GM23338 (cell line): ENCODE results near the gene PTPN6. TPM values are rescaled to one million over a fixed set of nuclear protein-coding genes. Genes with fewer than 3 reads are reported as not detected.

ENCODE experiments used
- ATAC-seq: fragments of 200-7000 bp; cut with Tn5 transposase; 3 replicates; pipeline ENCODE4 v1.9.1; 2020
- DNase-seq: peaks from one replicate; pipeline ENCODE4 v3.0.0-alpha.2; 2015; ENCODE audit warnings: low spot score
- H2AFZ ChIP-seq: fragments of 200-600 bp; sonication (generic); 2 replicates; pipeline ENCODE4 v1.8.0; 2016; ENCODE audit warnings: antibody characterized with exemption, mild to moderate bottlenecking, moderate library complexity
- H3F3A ChIP-seq: fragments of 200-600 bp; sonication (generic); replicated peaks from 2 replicates; pipeline ENCODE4 v1.8.0; 2017; ENCODE audit warnings: antibody characterized with exemption, mixed run types, low read depth
- H3K27ac ChIP-seq: fragments of 200-600 bp; sonication (generic); 2 replicates; pipeline ENCODE4 v1.6.1; 2016; ENCODE audit warnings: low read depth
- H3K27me3 ChIP-seq: fragments of 200-600 bp; sonication (generic); 2 replicates; pipeline ENCODE4 v1.8.0; 2016; ENCODE audit warnings: mild to moderate bottlenecking, mixed run types, moderate library complexity; ENCODE audit not compliant: insufficient read depth
- H3K36me3 ChIP-seq: fragments of 200-600 bp; sonication (generic); 2 replicates; pipeline ENCODE4 v1.8.0; 2016; ENCODE audit warnings: mild to moderate bottlenecking; ENCODE audit not compliant: insufficient read depth
- H3K4me1 ChIP-seq: fragments of 200-600 bp; sonication (generic); 2 replicates; pipeline ENCODE4 v1.8.0; 2016; ENCODE audit warnings: mild to moderate bottlenecking, moderate library complexity; ENCODE audit not compliant: insufficient read depth
- H3K4me2 ChIP-seq: fragments of 200-600 bp; sonication (generic); 2 replicates; pipeline ENCODE4 v1.7.1; 2017; ENCODE audit warnings: mixed run types
- H3K4me3 ChIP-seq: fragments of 200-600 bp; sonication (generic); 2 replicates; pipeline ENCODE4 v1.6.1; 2016; ENCODE audit warnings: mixed run types
- H3K79me2 ChIP-seq: fragments of 200-600 bp; sonication (generic); replicated peaks from 2 replicates; pipeline ENCODE4 v1.8.0; 2017; ENCODE audit warnings: mild to moderate bottlenecking; ENCODE audit not compliant: insufficient read depth
- H3K9me2 ChIP-seq: fragments of 200-600 bp; sonication (generic); 2 replicates; pipeline ENCODE4 v1.8.0; 2017; ENCODE audit not compliant: insufficient read depth
- H4K20me1 ChIP-seq: fragments of 200-600 bp; sonication (generic); replicated peaks from 2 replicates; pipeline ENCODE4 v1.8.0; 2017; ENCODE audit warnings: mild to moderate bottlenecking; ENCODE audit not compliant: insufficient read depth
- H3K27ac Mint-ChIP-seq: 2 replicates; pipeline ENCODE4 v1.8.0; 2020; ENCODE audit warnings: inconsistent platforms, mild to moderate bottlenecking, moderate library complexity, mixed read lengths
- H3K27me3 Mint-ChIP-seq: 3 replicates; pipeline ENCODE4 v1.8.0; 2022; ENCODE audit warnings: low read depth, mild to moderate bottlenecking, moderate library complexity, mixed read lengths, inconsistent platforms; ENCODE audit not compliant: insufficient read depth, poor library complexity
- H3K36me3 Mint-ChIP-seq: 3 replicates; pipeline ENCODE4 v1.8.0; 2021; ENCODE audit warnings: low read depth, mild to moderate bottlenecking, inconsistent platforms, moderate library complexity, mixed read lengths
- H3K4me1 Mint-ChIP-seq: 3 replicates; pipeline ENCODE4 v1.8.0; 2020; ENCODE audit warnings: mild to moderate bottlenecking, inconsistent platforms, mixed read lengths
- H3K4me3 Mint-ChIP-seq: 3 replicates; pipeline ENCODE4 v1.8.0; 2021; ENCODE audit warnings: moderate library complexity, mild to moderate bottlenecking, inconsistent platforms, mixed read lengths
- H3K9me3 Mint-ChIP-seq: 3 replicates; pipeline ENCODE4 v1.8.0; 2020; ENCODE audit warnings: moderate library complexity, mild to moderate bottlenecking, inconsistent platforms, mixed read lengths
- CREB1 ChIP-seq: fragments of 250-450 bp; sonication (Bioruptor Pico); IDR thresholded peaks from 2 replicates; pipeline ENCODE4 v1.5.0; 2020; ENCODE audit warnings: low read depth, mild to moderate bottlenecking, moderate library complexity
- JUNB ChIP-seq: IDR thresholded peaks from one replicate; pipeline ENCODE4 v1.6.1; 2016; ENCODE audit warnings: antibody characterized with exemption; ENCODE audit not compliant: unreplicated experiment
- STAT1 ChIP-seq: IDR thresholded peaks from one replicate; pipeline ENCODE4 v1.6.1; 2016; ENCODE audit warnings: antibody characterized with exemption; ENCODE audit not compliant: unreplicated experiment
- ZNF114 ChIP-seq: fragments of 250-450 bp; sonication (Bioruptor Pico); IDR thresholded peaks from 2 replicates; pipeline ENCODE4 v1.5.0; 2020; ENCODE audit warnings: mild to moderate bottlenecking, moderate library complexity
- polyA plus RNA-seq: library from polyadenylated mRNA; unstranded; fragments of >200 nt; fragmentation: Nextera tagmentation; extraction: Ambion mirVana; gene quantifications from 2 replicates; pipeline ENCODE4 v1.2.1, GENCODE V29; 2016
- total RNA-seq: library from RNA; depleted of rRNA; stranded (reverse); fragments of >200 nt; shearing (Covaris generic); gene quantifications from 2 replicates; pipeline ENCODE4 v1.2.3, GENCODE V29; 2014
- TF ChIP-seq, protein P1 (sequence below): fragments of 250-450 bp; sonication (Bioruptor Pico); IDR thresholded peaks from 2 replicates; pipeline ENCODE4 v1.5.0; 2020; ENCODE audit warnings: mild to moderate bottlenecking, moderate library complexity
- TF ChIP-seq, protein P2 (sequence below): IDR thresholded peaks from one replicate; pipeline ENCODE4 v1.6.1; 2018; ENCODE audit warnings: antibody characterized with exemption; ENCODE audit not compliant: unreplicated experiment

PTPN6 gene
- total and polyA plus RNA-seq, 2 experiments from 2014 or later = 25.3 to 35.4 TPM

DNA sequence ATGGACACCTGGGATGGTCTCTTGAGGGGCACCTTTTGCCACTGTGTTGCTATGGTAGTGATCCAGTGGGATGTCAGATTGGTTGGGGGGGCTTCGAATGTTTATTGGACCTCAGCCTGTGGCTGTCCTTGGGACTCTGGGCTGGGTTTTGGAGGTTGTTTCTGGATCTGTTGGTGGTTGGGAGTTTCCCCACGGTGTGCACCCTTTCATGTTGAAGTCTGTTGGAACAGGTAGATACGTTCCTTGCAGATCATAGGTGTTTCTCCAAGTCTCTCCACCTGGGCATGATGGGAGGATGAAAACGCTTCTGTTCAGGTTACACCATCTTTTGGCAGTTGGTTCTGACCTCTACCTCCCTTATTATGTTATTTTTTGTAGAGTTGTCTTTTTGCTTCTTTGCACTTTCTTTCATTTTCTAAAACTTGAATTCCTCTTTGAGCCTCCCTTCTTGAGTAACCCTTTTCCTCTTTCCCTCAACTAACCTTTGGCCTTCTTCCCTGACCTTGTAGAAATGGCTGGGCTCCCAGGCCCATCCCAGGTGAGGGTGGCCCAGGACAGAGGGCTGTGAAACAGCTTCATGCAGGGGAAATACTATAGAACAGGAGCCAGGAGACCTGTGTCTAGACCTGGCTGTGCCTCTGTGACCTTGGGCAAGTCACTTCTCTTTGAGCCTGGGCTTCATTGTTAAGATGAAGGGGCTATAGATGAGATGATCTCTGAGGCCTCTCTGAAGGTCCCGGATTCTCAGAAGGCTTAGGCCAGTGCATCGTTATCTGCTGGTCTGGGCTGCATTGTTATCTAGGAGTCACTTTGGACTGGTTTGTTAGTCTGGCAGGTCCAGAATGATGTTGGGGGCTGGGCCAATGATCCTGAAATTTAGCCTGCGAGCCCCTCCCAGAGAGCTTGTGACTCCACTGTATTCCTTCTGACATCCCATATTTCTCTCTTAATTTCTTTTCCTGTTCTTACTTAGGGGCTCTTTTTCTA, 21.4 kb upstream of the PTPN6 start (continued):
- TF ChIP-seq, protein P1, sequence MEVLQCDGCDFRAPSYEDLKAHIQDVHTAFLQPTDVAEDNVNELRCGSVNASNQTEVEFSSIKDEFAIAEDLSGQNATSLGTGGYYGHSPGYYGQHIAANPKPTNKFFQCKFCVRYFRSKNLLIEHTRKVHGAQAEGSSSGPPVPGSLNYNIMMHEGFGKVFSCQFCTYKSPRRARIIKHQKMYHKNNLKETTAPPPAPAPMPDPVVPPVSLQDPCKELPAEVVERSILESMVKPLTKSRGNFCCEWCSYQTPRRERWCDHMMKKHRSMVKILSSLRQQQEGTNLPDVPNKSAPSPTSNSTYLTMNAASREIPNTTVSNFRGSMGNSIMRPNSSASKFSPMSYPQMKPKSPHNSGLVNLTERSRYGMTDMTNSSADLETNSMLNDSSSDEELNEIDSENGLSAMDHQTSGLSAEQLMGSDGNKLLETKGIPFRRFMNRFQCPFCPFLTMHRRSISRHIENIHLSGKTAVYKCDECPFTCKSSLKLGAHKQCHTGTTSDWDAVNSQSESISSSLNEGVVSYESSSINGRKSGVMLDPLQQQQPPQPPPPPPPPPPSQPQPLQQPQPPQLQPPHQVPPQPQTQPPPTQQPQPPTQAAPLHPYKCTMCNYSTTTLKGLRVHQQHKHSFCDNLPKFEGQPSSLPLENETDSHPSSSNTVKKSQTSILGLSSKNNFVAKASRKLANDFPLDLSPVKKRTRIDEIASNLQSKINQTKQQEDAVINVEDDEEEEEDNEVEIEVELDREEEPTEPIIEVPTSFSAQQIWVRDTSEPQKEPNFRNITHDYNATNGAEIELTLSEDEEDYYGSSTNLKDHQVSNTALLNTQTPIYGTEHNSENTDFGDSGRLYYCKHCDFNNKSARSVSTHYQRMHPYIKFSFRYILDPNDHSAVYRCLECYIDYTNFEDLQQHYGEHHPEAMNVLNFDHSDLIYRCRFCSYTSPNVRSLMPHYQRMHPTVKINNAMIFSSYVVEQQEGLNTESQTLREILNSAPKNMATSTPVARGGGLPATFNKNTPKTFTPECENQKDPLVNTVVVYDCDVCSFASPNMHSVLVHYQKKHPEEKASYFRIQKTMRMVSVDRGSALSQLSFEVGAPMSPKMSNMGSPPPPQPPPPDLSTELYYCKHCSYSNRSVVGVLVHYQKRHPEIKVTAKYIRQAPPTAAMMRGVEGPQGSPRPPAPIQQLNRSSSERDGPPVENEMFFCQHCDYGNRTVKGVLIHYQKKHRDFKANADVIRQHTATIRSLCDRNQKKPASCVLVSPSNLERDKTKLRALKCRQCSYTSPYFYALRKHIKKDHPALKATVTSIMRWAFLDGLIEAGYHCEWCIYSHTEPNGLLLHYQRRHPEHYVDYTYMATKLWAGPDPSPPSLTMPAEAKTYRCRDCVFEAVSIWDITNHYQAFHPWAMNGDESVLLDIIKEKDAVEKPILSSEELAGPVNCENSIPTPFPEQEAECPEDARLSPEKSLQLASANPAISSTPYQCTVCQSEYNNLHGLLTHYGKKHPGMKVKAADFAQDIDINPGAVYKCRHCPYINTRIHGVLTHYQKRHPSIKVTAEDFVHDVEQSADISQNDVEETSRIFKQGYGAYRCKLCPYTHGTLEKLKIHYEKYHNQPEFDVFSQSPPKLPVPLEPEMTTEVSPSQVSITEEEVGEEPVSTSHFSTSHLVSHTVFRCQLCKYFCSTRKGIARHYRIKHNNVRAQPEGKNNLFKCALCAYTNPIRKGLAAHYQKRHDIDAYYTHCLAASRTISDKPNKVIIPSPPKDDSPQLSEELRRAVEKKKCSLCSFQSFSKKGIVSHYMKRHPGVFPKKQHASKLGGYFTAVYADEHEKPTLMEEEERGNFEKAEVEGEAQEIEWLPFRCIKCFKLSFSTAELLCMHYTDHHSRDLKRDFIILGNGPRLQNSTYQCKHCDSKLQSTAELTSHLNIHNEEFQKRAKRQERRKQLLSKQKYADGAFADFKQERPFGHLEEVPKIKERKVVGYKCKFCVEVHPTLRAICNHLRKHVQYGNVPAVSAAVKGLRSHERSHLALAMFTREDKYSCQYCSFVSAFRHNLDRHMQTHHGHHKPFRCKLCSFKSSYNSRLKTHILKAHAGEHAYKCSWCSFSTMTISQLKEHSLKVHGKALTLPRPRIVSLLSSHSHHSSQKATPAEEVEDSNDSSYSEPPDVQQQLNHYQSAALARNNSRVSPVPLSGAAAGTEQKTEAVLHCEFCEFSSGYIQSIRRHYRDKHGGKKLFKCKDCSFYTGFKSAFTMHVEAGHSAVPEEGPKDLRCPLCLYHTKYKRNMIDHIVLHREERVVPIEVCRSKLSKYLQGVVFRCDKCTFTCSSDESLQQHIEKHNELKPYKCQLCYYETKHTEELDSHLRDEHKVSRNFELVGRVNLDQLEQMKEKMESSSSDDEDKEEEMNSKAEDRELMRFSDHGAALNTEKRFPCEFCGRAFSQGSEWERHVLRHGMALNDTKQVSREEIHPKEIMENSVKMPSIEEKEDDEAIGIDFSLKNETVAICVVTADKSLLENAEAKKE (CRISPR knock-in tag) = no peak
- TF ChIP-seq JUNB = no peak
- TF ChIP-seq, protein P2, sequence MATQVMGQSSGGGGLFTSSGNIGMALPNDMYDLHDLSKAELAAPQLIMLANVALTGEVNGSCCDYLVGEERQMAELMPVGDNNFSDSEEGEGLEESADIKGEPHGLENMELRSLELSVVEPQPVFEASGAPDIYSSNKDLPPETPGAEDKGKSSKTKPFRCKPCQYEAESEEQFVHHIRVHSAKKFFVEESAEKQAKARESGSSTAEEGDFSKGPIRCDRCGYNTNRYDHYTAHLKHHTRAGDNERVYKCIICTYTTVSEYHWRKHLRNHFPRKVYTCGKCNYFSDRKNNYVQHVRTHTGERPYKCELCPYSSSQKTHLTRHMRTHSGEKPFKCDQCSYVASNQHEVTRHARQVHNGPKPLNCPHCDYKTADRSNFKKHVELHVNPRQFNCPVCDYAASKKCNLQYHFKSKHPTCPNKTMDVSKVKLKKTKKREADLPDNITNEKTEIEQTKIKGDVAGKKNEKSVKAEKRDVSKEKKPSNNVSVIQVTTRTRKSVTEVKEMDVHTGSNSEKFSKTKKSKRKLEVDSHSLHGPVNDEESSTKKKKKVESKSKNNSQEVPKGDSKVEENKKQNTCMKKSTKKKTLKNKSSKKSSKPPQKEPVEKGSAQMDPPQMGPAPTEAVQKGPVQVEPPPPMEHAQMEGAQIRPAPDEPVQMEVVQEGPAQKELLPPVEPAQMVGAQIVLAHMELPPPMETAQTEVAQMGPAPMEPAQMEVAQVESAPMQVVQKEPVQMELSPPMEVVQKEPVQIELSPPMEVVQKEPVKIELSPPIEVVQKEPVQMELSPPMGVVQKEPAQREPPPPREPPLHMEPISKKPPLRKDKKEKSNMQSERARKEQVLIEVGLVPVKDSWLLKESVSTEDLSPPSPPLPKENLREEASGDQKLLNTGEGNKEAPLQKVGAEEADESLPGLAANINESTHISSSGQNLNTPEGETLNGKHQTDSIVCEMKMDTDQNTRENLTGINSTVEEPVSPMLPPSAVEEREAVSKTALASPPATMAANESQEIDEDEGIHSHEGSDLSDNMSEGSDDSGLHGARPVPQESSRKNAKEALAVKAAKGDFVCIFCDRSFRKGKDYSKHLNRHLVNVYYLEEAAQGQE = no peak

DNA sequence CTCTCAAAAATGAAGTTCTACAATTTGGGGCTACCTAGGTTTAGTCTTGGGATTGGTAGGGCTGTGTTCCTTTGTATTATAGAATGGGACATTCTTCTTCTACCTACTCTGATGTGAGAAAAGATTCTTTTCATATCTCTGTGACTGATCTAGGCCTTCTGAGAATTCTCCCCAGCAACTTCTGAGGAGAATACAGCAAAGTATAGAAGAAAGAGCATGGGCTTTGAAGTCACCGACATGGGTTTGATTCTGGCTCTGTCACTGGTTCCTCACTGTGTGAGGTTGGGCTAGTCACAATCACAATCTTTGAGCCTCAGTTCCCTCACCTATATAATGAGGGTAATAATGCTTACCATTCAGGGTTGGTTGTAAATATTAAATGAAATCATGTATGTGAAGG, 18.4 kb upstream of the PTPN6 start:
- no peak for DNase-seq
- H3K4me1 Mint-ChIP-seq = peaks cover 37% of the 10 kb centered on the region
- Histone ChIP-seq H3K27ac (no peak overlapping the region), H3K27me3 (no peaks in the 10 kb centered on the region), H3F3A (peaks cover 34% of the 10 kb centered on the region), H3K9me2 (no peaks in the 10 kb centered on the region), H3K4me1 (peaks cover 28% of the 10 kb centered on the region), H4K20me1 (peaks cover 38% of the 10 kb centered on the region), H3K4me2 (no peak overlapping the region), H3K79me2 (peaks cover 53% of the 10 kb centered on the region), H3K36me3 (peaks cover 17% of the 10 kb centered on the region), H3K4me3 (no peak overlapping the region), H2AFZ (no peak overlapping the region)
- no peak for ATAC-seq
- H3K9me3 Mint-ChIP-seq = no peaks in the 10 kb centered on the region; the same call in 2 of the 3 replicates
- H3K27ac Mint-ChIP-seq = no peak overlapping the region
- H3K4me3 Mint-ChIP-seq = no peak overlapping the region
- peaks cover 15% of the 10 kb centered on the region for H3K27me3 Mint-ChIP-seq
- H3K36me3 Mint-ChIP-seq = peaks cover 58% of the 10 kb centered on the region
- TF ChIP-seq ZNF114 (CRISPR knock-in tag) = no peak
- no peak for TF ChIP-seq CREB1
- TF ChIP-seq, protein P2 = no peak
- TF ChIP-seq STAT1 = no peak
